Measurements from ENCODE around the gene RNLS. TPM values are rescaled to one million over a fixed set of nuclear protein-coding genes. Genes with fewer than 3 reads are reported as not detected.

Gene RNLS
- total RNA-seq, 1 experiment from 2014 or later = not detected

DNA sequence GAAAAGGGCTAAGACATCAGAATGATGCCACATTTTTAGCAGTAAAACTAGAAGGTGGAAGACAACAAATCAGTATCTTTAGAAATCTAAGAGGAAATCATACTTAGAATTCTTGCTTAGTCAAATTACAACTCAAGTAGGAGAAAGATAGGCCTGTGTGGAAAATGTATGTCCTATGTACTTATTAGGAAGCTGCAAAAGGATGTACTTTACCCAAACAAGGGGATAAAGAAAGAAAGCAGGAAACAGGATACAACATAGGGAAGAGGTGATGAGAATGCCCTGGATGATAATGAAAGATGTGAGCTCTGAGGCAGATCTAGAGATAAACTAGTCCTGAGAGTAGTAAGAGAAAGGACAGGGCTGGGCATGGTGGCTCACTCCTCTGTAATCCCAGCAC is 54.9 kb downstream of the RNLS start:
- Histone ChIP-seq H3K27me3 (ENCODE audit: insufficient read depth, low read length) (no peaks in the 10 kb centered on the region), H3K9me2 (ENCODE audit: insufficient read depth) (no peaks in the 10 kb centered on the region), H3K79me2 (ENCODE audit: insufficient read depth, low read length) (no peaks in the 10 kb centered on the region), H3K4me3 (replicated peaks in 1 of 2; ENCODE audit: low read depth in 1 of 2, low read length in 2 of 2) (no peak overlapping the region), H3K36me3 (ENCODE audit: control insufficient read depth in 1 of 2, insufficient read depth in 2 of 2, low read length in 2 of 2) (no peaks in the 10 kb centered on the region), H2AFZ (ENCODE audit: low read depth, low read length, poor library complexity, severe bottlenecking) (no peak overlapping the region), H3K27ac (ENCODE audit: low read depth, low read length) (no peak overlapping the region), H3K9ac (ENCODE audit: low read length) (no peak overlapping the region), H3K4me2 (ENCODE audit: low read length) (no peak overlapping the region), H3K4me1 (ENCODE audit: control insufficient read depth in 1 of 2, insufficient read depth in 2 of 2, low read length in 2 of 2) (peaks cover 9 to 10% of the 10 kb centered on the region in 2 experiments; a peak in 3 of 4 replicates), H4K20me1 (ENCODE audit: insufficient read depth) (no peaks in the 10 kb centered on the region), H3K9me3 (ENCODE audit: control insufficient read depth in 1 of 2, insufficient read depth in 1 of 2, low read depth in 1 of 2, low read length in 2 of 2) (no peaks in the 10 kb centered on the region)
- DNase-seq (ENCODE audit: low read depth, low spot score) = no peak
- intact Hi-C loops (cut with micrococcal nuclease) = no loop called here
- ChIA-PET RAD21 (ENCODE audit: low non-redundant PET in 1 of 2, low total read pairs in 2 of 2, uncharacterized antibody in 2 of 2, unreplicated experiment in 2 of 2) (no interaction called here), CTCF (no interaction called here), POLR2A (no interaction called here)
- BruUV-seq (replicated peaks) = no TSS peak
- TF ChIP-seq EZH2phosphoT487 (IDR thresholded peaks at IDR 0.05; ENCODE audit: borderline replicate concordance) = no peak
- TF ChIP-seq SIN3A (IDR thresholded peaks at IDR 0.05; ENCODE audit: low read depth) = no peak
- no peak for TF ChIP-seq FOSL1 (IDR thresholded peaks at IDR 0.05; ENCODE audit: low read depth)
- TF ChIP-seq CEBPB (IDR thresholded peaks at IDR 0.05; ENCODE audit: low read depth) = no peak
- TF ChIP-seq TCF7L2 (IDR thresholded peaks at IDR 0.05; ENCODE audit: borderline replicate concordance, extremely low read depth, insufficient read depth, insufficient read length) = no peak
- TF ChIP-seq EZH2 (IDR thresholded peaks at IDR 0.05) = no peak
- TF ChIP-seq RAD21 (IDR thresholded peaks at IDR 0.05; ENCODE audit: low read depth) = no peak
- no peak for TF ChIP-seq JUND (IDR thresholded peaks at IDR 0.05)
- TF ChIP-seq, protein P1, sequence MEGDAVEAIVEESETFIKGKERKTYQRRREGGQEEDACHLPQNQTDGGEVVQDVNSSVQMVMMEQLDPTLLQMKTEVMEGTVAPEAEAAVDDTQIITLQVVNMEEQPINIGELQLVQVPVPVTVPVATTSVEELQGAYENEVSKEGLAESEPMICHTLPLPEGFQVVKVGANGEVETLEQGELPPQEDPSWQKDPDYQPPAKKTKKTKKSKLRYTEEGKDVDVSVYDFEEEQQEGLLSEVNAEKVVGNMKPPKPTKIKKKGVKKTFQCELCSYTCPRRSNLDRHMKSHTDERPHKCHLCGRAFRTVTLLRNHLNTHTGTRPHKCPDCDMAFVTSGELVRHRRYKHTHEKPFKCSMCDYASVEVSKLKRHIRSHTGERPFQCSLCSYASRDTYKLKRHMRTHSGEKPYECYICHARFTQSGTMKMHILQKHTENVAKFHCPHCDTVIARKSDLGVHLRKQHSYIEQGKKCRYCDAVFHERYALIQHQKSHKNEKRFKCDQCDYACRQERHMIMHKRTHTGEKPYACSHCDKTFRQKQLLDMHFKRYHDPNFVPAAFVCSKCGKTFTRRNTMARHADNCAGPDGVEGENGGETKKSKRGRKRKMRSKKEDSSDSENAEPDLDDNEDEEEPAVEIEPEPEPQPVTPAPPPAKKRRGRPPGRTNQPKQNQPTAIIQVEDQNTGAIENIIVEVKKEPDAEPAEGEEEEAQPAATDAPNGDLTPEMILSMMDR (IDR thresholded peaks at IDR 0.05 in 2 of 3, conservative IDR thresholded peaks at IDR 0.05 in 1 of 3; ENCODE audit: borderline replicate concordance in 1 of 3, insufficient read depth in 1 of 3, low read depth in 2 of 3, low read length in 2 of 3) = no peak
- TF ChIP-seq ZFX (IDR thresholded peaks at IDR 0.05) = no peak
- TF ChIP-seq, protein P2, sequence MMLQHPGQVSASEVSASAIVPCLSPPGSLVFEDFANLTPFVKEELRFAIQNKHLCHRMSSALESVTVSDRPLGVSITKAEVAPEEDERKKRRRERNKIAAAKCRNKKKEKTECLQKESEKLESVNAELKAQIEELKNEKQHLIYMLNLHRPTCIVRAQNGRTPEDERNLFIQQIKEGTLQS (IDR thresholded peaks at IDR 0.05) = no peak
- no peak for TF ChIP-seq ELF1 (IDR thresholded peaks at IDR 0.05; ENCODE audit: borderline replicate concordance, low read depth)
- TF ChIP-seq YY1 (IDR thresholded peaks at IDR 0.05; ENCODE audit: extremely low read depth, insufficient replicate concordance, low read depth, low read length) = no peak
- no peak for TF ChIP-seq ZNF274 (IDR thresholded peaks at IDR 0.05; ENCODE audit: low read depth, low read length)
- no peak for TF ChIP-seq POLR2AphosphoS5 (IDR thresholded peaks at IDR 0.05; ENCODE audit: low read depth, low read length)
- no peak for TF ChIP-seq POLR2A (IDR thresholded peaks at IDR 0.05; ENCODE audit: borderline replicate concordance, extremely low read depth, insufficient read depth, insufficient read length)
- TF ChIP-seq SRF (IDR thresholded peaks at IDR 0.05; ENCODE audit: low read depth) = no peak
- no peak for ATAC-seq

Measured in HCT116 (cell line).